GM19467 (cell line): Measurements from ENCODE around the gene TIMM21.

Source experiments
- ATAC-seq: cut with Tn5 transposase; IDR thresholded peaks from one replicate; pipeline ENCODE4 v1.9.1; 2021; ENCODE audit warnings: mild to moderate bottlenecking, moderate library complexity; ENCODE audit not compliant: unreplicated experiment

TIMM21 gene

GRCh38 chr18:74147779-74148542 is at the start of gene TIMM21, which contains the start of gene FBXO15:
Gene TIMM21, plus strand, starts transcription at chr18:74148523. Its CDS starts 286 bp downstream, at chr18:74148809.
Gene FBXO15, minus strand, starts transcription at chr18:74147834. Its CDS starts 49 bp downstream, at chr18:74147785.
- ATAC-seq = peak; percentile 88

GRCh38 chr18:74108460-74108859 is 39.9 kb upstream of the TIMM21 start:
- no peak for ATAC-seq

- no peak for ATAC-seq
Observed at GRCh38 chr18:74110149-74110548, 38.2 kb upstream of the TIMM21 start.

GRCh38 chr18:74110976-74111375 is 37.3 kb upstream of the TIMM21 start:
- ATAC-seq = no peak

GRCh38 chr18:74113711-74114110 is 34.6 kb upstream of the TIMM21 start:
- no peak for ATAC-seq

GRCh38 chr18:74114116-74114515 is 34.2 kb upstream of the TIMM21 start:
- no peak for ATAC-seq

GRCh38 chr18:74115046-74115445 is 33.3 kb upstream of the TIMM21 start:
- ATAC-seq = no peak

GRCh38 chr18:74116633-74117554 is 31.4 kb upstream of the TIMM21 start:
- ATAC-seq = no peak

GRCh38 chr18:74123200-74123599 is 25.1 kb upstream of the TIMM21 start:
- ATAC-seq = no peak

GRCh38 chr18:74124642-74125041 is 23.7 kb upstream of the TIMM21 start:
- no peak for ATAC-seq

GRCh38 chr18:74126684-74127655 is 21.4 kb upstream of the TIMM21 start:
- no peak for ATAC-seq

GRCh38 chr18:74128159-74128558 is 20.2 kb upstream of the TIMM21 start:
- no peak for ATAC-seq

- ATAC-seq = no peak
Observed at GRCh38 chr18:74131124-74131523, 17.2 kb upstream of the TIMM21 start.

- ATAC-seq = no peak
Observed at GRCh38 chr18:74132201-74132600, 16.1 kb upstream of the TIMM21 start.

- ATAC-seq = no peak
Observed at GRCh38 chr18:74137920-74138538, 10.3 kb upstream of the TIMM21 start.

- ATAC-seq = no peak
Observed at GRCh38 chr18:74139411-74139810, 8.9 kb upstream of the TIMM21 start.

- no peak for ATAC-seq
Observed at GRCh38 chr18:74139888-74140287, 8.4 kb upstream of the TIMM21 start.

GRCh38 chr18:74140582-74140981 is 7.7 kb upstream of the TIMM21 start:
- ATAC-seq = no peak

GRCh38 chr18:74141667-74142066 is 6.7 kb upstream of the TIMM21 start:
- no peak for ATAC-seq

- ATAC-seq = no peak
Observed at GRCh38 chr18:74142252-74142651, 6.1 kb upstream of the TIMM21 start.
